ENCODE results near the gene GPC5.
"Not testable (repeated sequence)": the region's sequence is repeated elsewhere in the genome, so short reads cannot be mapped to it uniquely, and the experiment has no call there.

Gene GPC5

GRCh38 chr13:92592757-92593156 lies 1194.3 kb downstream of the GPC5 start:
- FAIRE-seq, result no peak

- FAIRE-seq, result no peak
These were observed 1204.1 kb downstream of the GPC5 start for GRCh38 chr13:92602560-92602959.

GRCh38 chr13:92609376-92609775 lies 1211.0 kb downstream of the GPC5 start:
- no peak for FAIRE-seq

GRCh38 chr13:92612892-92613291 lies 1214.5 kb downstream of the GPC5 start:
- FAIRE-seq, result no peak

- no peak for FAIRE-seq
These were observed 1215.5 kb downstream of the GPC5 start for GRCh38 chr13:92613921-92614320.

GRCh38 chr13:92621985-92622384 lies 1223.6 kb downstream of the GPC5 start:
- no peak for FAIRE-seq

- no peak for FAIRE-seq
These were observed 1224.5 kb downstream of the GPC5 start for GRCh38 chr13:92622905-92623304.

GRCh38 chr13:92626274-92626673 lies 1227.9 kb downstream of the GPC5 start:
- no peak for FAIRE-seq

- FAIRE-seq, result no peak
These were observed 1242.5 kb downstream of the GPC5 start for GRCh38 chr13:92640936-92641335.

GRCh38 chr13:92649140-92649813 lies 1250.9 kb downstream of the GPC5 start:
- no peak for FAIRE-seq

GRCh38 chr13:92656103-92656502 lies 1257.7 kb downstream of the GPC5 start:
- no peak for FAIRE-seq

GRCh38 chr13:92656648-92657047 lies 1258.2 kb downstream of the GPC5 start:
- FAIRE-seq, result no peak

- FAIRE-seq, result no peak
These were observed 1259.1 kb downstream of the GPC5 start for GRCh38 chr13:92657565-92657964.

GRCh38 chr13:92658293-92658692 lies 1259.9 kb downstream of the GPC5 start:
- FAIRE-seq, result no peak

GRCh38 chr13:92661406-92661805 lies 1263.0 kb downstream of the GPC5 start:
- no peak for FAIRE-seq

- no peak for FAIRE-seq
These were observed 1269.7 kb downstream of the GPC5 start for GRCh38 chr13:92668157-92668556.

- FAIRE-seq, result no peak
These were observed 1271.7 kb downstream of the GPC5 start for GRCh38 chr13:92670096-92670495.

- no peak for FAIRE-seq
These were observed 1273.4 kb downstream of the GPC5 start for GRCh38 chr13:92671821-92672220.

GRCh38 chr13:92676246-92676645 lies 1277.8 kb downstream of the GPC5 start:
- FAIRE-seq, result no peak

- FAIRE-seq, result no peak
These were observed 1279.2 kb downstream of the GPC5 start for GRCh38 chr13:92677571-92677970.

GRCh38 chr13:92679602-92680001 lies 1281.2 kb downstream of the GPC5 start:
- no peak for FAIRE-seq

- FAIRE-seq, result no peak
These were observed 1282.8 kb downstream of the GPC5 start for GRCh38 chr13:92681239-92681638.

GRCh38 chr13:92682832-92683517 lies 1284.6 kb downstream of the GPC5 start:
- FAIRE-seq, result no peak

- FAIRE-seq, result no peak
These were observed 1295.6 kb downstream of the GPC5 start for GRCh38 chr13:92694047-92694446.

- FAIRE-seq, result not testable (repeated sequence)
These were observed 1297.4 kb downstream of the GPC5 start for GRCh38 chr13:92695827-92696226.
